GM12801 (cell line): ENCODE data around the gene SPG11.

Experiments used
- CTCF ChIP-seq: IDR thresholded peaks from one replicate; pipeline ENCODE4 v1.5.1; 2011; ENCODE audit warnings: control low read depth; ENCODE audit not compliant: insufficient read length; ENCODE audit errors: extremely low read depth

The SPG11 gene

GRCh38 chr15:44573386-44573785, 90.1 kb downstream of the SPG11 start:
- TF ChIP-seq CTCF = no peak

GRCh38 chr15:44570361-44570760, 93.1 kb downstream of the SPG11 start:
- no peak for TF ChIP-seq CTCF

GRCh38 chr15:44569316-44569715, 94.1 kb downstream of the SPG11 start:
- TF ChIP-seq CTCF = no peak

GRCh38 chr15:44568338-44568737, 95.1 kb downstream of the SPG11 start:
- TF ChIP-seq CTCF = no peak

- no peak for TF ChIP-seq CTCF
Measured at GRCh38 chr15:44566155-44566540, 97.3 kb downstream of the SPG11 start.

GRCh38 chr15:44565387-44566154, 97.9 kb downstream of the SPG11 start:
- no peak for TF ChIP-seq CTCF

GRCh38 chr15:44554934-44555723, 108.3 kb downstream of the SPG11 start:
- no peak for TF ChIP-seq CTCF
